Nephron progenitor cell (in vitro differentiated cells): Measurements from ENCODE around the gene MGMT.

ENCODE experiments used
- DNase-seq: peaks from one replicate; pipeline ENCODE4 v3.0.0; 2021
- H3K27ac Mint-ChIP-seq: 2 replicates; pipeline ENCODE4 v1.8.0; 2021; ENCODE audit warnings: mild to moderate bottlenecking, moderate library complexity, mixed read lengths
- H3K27me3 Mint-ChIP-seq: 2 replicates; pipeline ENCODE4 v1.8.0; 2021; ENCODE audit warnings: mild to moderate bottlenecking, low read depth, mixed read lengths; ENCODE audit not compliant: poor library complexity
- H3K36me3 Mint-ChIP-seq: 2 replicates; pipeline ENCODE4 v1.8.0; 2021; ENCODE audit warnings: low read depth, mixed read lengths
- H3K4me1 Mint-ChIP-seq: 2 replicates; pipeline ENCODE4 v1.8.0; 2021; ENCODE audit warnings: mixed read lengths
- H3K4me3 Mint-ChIP-seq: 2 replicates; pipeline ENCODE4 v1.8.0; 2021; ENCODE audit warnings: mild to moderate bottlenecking, moderate library complexity, mixed read lengths
- H3K9me3 Mint-ChIP-seq: 2 replicates; pipeline ENCODE4 v1.8.0; 2021; ENCODE audit warnings: mild to moderate bottlenecking, moderate library complexity, mixed read lengths
- CTCF ChIP-seq: fragments of 200-600 bp; sonication (generic); IDR thresholded peaks from 2 replicates; pipeline ENCODE4 v1.5.0; 2021; ENCODE audit warnings: antibody characterized with exemption

MGMT gene

GRCh38 chr10:129792864-129793263 lies 325.8 kb downstream of the MGMT start:
- H3K4me1 Mint-ChIP-seq = peaks cover 23% of the 10 kb centered on the region
- no peak overlapping the region for H3K4me3 Mint-ChIP-seq
- no peak for TF ChIP-seq CTCF
- H3K9me3 Mint-ChIP-seq = peaks cover 34% of the 10 kb centered on the region
- H3K36me3 Mint-ChIP-seq = peaks cover 33% of the 10 kb centered on the region
- H3K27me3 Mint-ChIP-seq = peaks cover 2% of the 10 kb centered on the region
- DNase-seq = no peak
- no peak overlapping the region for H3K27ac Mint-ChIP-seq

- peaks cover 33% of the 10 kb centered on the region for H3K36me3 Mint-ChIP-seq
- H3K4me1 Mint-ChIP-seq = peaks cover 23% of the 10 kb centered on the region
- no peak overlapping the region for H3K27ac Mint-ChIP-seq
- TF ChIP-seq CTCF = no peak
- H3K27me3 Mint-ChIP-seq = peaks cover 2% of the 10 kb centered on the region
- no peak overlapping the region for H3K4me3 Mint-ChIP-seq
- H3K9me3 Mint-ChIP-seq = peaks cover 34% of the 10 kb centered on the region
- DNase-seq = no peak
These were observed 326.4 kb downstream of the MGMT start for GRCh38 chr10:129793479-129793878.

GRCh38 chr10:129793996-129794395 lies 327.0 kb downstream of the MGMT start:
- no peak for DNase-seq
- H3K4me1 Mint-ChIP-seq = peaks cover 23% of the 10 kb centered on the region
- H3K4me3 Mint-ChIP-seq = no peak overlapping the region
- H3K36me3 Mint-ChIP-seq = peaks cover 33% of the 10 kb centered on the region
- TF ChIP-seq CTCF = no peak
- H3K27me3 Mint-ChIP-seq = peaks cover 2% of the 10 kb centered on the region
- no peak overlapping the region for H3K27ac Mint-ChIP-seq
- peaks cover 34% of the 10 kb centered on the region for H3K9me3 Mint-ChIP-seq

GRCh38 chr10:129796710-129797420 lies 329.8 kb downstream of the MGMT start:
- TF ChIP-seq CTCF = no peak
- no peak for DNase-seq
- Mint-ChIP-seq H3K4me1 (peaks cover 23% of the 10 kb centered on the region), H3K27ac (peak overlapping the region; percentile 25), H3K27me3 (peaks cover 2% of the 10 kb centered on the region), H3K9me3 (peaks cover 12% of the 10 kb centered on the region), H3K4me3 (no peak overlapping the region), H3K36me3 (peaks cover 16% of the 10 kb centered on the region)

- Mint-ChIP-seq H3K4me1 (peaks cover 4% of the 10 kb centered on the region), H3K27ac (no peak overlapping the region), H3K27me3 (no peaks in the 10 kb centered on the region), H3K36me3 (peaks cover 9% of the 10 kb centered on the region), H3K9me3 (peaks cover 31% of the 10 kb centered on the region), H3K4me3 (no peak overlapping the region)
- no peak for DNase-seq
- TF ChIP-seq CTCF = no peak
These were observed 332.9 kb downstream of the MGMT start for GRCh38 chr10:129799942-129800341.

GRCh38 chr10:129800796-129801340 lies 333.8 kb downstream of the MGMT start:
- no peak for DNase-seq
- Mint-ChIP-seq H3K4me3 (no peak overlapping the region), H3K9me3 (peaks cover 40% of the 10 kb centered on the region), H3K27me3 (no peaks in the 10 kb centered on the region), H3K4me1 (peaks cover 4% of the 10 kb centered on the region), H3K27ac (no peak overlapping the region), H3K36me3 (peaks cover 9% of the 10 kb centered on the region)
- TF ChIP-seq CTCF = no peak
